HepG2 (cell line): ENCODE results near the gene HOXA10. TPM values are rescaled to one million over a fixed set of nuclear protein-coding genes. Genes with fewer than 3 reads are reported as not detected.
A peak's percentile ranks its signal among the peaks of the same experiment; 100 is the strongest.

Experiments
- ERF ChIP-seq: IDR thresholded peaks from 2 replicates; pipeline ENCODE4 v1.6.1; 2018; ENCODE audit warnings: missing biosample characterization, missing genetic modification reagents
- FOXK2 ChIP-seq: fragments of 450-650 bp; IDR thresholded peaks from 2 replicates; pipeline ENCODE4 v1.6.1; 2016
- HMGA1 ChIP-seq: sonication (generic); formaldehyde crosslinking; conservative IDR thresholded peaks from 2 replicates; pipeline ENCODE4 v1.4.0; 2020; ENCODE audit warnings: missing genetic modification reagents
- KMT2B ChIP-seq: IDR thresholded peaks from 2 replicates; pipeline ENCODE4 v1.6.1; 2016; ENCODE audit warnings: missing genetic modification reagents, missing compliant biosample characterization
- POLR2A ChIP-seq, 2 experiments: IDR thresholded peaks; 2 replicates each; pipeline ENCODE4 v1.6.1; 2011; ENCODE audit warnings: low read depth in 2 of 2, low read length in 2 of 2, mild to moderate bottlenecking in 1 of 2, moderate library complexity in 1 of 2; ENCODE audit not compliant: insufficient read depth in 1 of 2
- REPIN1 ChIP-seq: sonication (generic); formaldehyde crosslinking; IDR thresholded peaks from 2 replicates; pipeline ENCODE4 v1.8.0; 2022; ENCODE audit warnings: missing genetic modification reagents, low read depth, mild to moderate bottlenecking, borderline replicate concordance
- TARDBP ChIP-seq: sonication (generic); formaldehyde crosslinking; IDR thresholded peaks from 2 replicates; pipeline ENCODE4 v1.8.0; 2022; ENCODE audit warnings: mild to moderate bottlenecking, missing genetic modification reagents
- ZNF747 ChIP-seq: sonication (generic); formaldehyde crosslinking; IDR thresholded peaks from 2 replicates; pipeline ENCODE4 v1.8.1; 2023; ENCODE audit warnings: missing genetic modification reagents, mild to moderate bottlenecking, borderline replicate concordance
- polyA plus RNA-seq, 8 experiments: library from polyadenylated mRNA; depleted of rRNA in 3 of 8; stranded (reverse) in 7 of 8; unstranded in 1 of 8; fragments of >200 nt; fragmentation: Illumina TruSeq in 4 of 8; extraction: Trizol in 4 of 8; gene quantifications; 2 replicates each; pipeline versions ENCODE4 v1.2.1 to v1.2.3, GENCODE V29; 2011 to 2016; ENCODE audit warnings: low read depth in 4 of 8, missing spikeins in 1 of 8, mixed read lengths in 1 of 8; ENCODE audit not compliant: insufficient read depth in 1 of 8
- total RNA-seq, 5 experiments: library from RNA; depleted of rRNA; stranded (reverse); fragments of >200 nt; fragmentation: Illumina TruSeq; extraction: Trizol; gene quantifications; 2 replicates each; pipeline ENCODE4 v1.2.3, GENCODE V29; 2016; ENCODE audit warnings: low read depth in 1 of 5
- TF ChIP-seq, protein P1 (sequence below): sonication (generic); formaldehyde crosslinking; IDR thresholded peaks from 2 replicates; pipeline ENCODE4 v1.4.0; 2020; ENCODE audit warnings: missing genetic modification reagents
- TF ChIP-seq, protein P2 (sequence below): sonication (generic); formaldehyde crosslinking; IDR thresholded peaks from 2 replicates; pipeline ENCODE4 v1.4.0; 2020; ENCODE audit warnings: low read depth, mild to moderate bottlenecking, missing genetic modification reagents
- TF ChIP-seq, protein P3 (sequence below): sonication (generic); formaldehyde crosslinking; IDR thresholded peaks from 2 replicates; pipeline ENCODE4; 2020; ENCODE audit warnings: missing genetic modification reagents, mild to moderate bottlenecking, borderline replicate concordance
- TF ChIP-seq, protein P4 (sequence below), 2 experiments: sonication (generic) in 1 of 2; formaldehyde crosslinking in 1 of 2; IDR thresholded peaks; 2 replicates each; pipeline versions ENCODE4 v1.6.1 to v1.9.0; 2014 to 2022; ENCODE audit warnings: antibody characterized with exemption in 1 of 2, borderline replicate concordance in 1 of 2, inconsistent platforms in 1 of 2, low read depth in 1 of 2, missing genetic modification reagents in 1 of 2
- TF ChIP-seq, protein P5 (sequence below): sonication (generic); formaldehyde crosslinking; IDR thresholded peaks from 2 replicates; pipeline ENCODE4 v1.4.0; 2020; ENCODE audit warnings: missing genetic modification reagents, mild to moderate bottlenecking, borderline replicate concordance

Gene HOXA10
- total and polyA plus RNA-seq, 2 of the 13 experiments (the other 11 are each of a cell fraction or from before 2014, with no cell fraction given), result not detected

DNA sequence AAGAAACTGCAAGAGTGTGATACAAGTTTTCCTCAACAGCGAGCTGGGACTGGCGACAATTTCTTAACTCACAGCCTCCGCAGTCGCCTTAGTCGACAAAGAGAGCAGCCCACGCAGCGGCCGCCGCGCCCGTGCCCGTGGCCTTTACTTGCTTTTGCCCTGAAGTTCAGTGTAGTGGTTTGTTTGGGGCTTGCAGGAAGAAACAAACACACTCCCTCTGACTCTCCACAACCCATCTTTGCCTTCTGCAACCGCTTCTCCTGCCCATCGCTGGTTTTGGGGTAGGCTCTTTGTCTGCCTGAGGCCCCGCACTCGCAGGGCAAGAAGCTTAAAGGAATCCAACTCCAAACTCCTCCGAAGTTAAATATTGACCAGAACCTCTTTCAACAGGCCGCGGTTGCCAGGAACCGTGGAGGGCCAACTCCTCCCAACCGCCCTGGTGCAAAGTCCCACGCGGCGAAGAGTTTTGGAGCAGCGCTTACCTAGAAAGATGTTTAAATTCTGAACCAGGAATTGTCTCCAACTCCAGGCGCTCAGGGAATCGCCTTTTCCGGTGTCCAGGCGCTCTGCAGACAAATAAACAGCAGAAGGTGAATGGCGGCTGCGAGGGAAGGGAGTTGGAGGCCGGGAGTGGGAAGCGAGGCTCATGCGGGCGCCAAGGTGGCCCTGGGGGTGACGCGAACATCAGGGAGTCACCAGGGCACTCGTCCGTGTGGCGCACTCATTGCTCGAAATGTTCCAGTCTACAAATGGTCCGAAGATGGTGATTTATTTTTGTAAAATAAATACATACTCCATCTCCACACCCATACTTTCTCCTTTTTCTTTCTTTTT is 51.8 kb downstream of the HOXA10 start (continued):
- TF ChIP-seq, protein P1, sequence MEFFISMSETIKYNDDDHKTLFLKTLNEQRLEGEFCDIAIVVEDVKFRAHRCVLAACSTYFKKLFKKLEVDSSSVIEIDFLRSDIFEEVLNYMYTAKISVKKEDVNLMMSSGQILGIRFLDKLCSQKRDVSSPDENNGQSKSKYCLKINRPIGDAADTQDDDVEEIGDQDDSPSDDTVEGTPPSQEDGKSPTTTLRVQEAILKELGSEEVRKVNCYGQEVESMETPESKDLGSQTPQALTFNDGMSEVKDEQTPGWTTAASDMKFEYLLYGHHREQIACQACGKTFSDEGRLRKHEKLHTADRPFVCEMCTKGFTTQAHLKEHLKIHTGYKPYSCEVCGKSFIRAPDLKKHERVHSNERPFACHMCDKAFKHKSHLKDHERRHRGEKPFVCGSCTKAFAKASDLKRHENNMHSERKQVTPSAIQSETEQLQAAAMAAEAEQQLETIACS, result no peak
- TF ChIP-seq TARDBP (CRISPR knock-in tag), result peak; percentile 38; the same call in 1 of the 2 replicates
- TF ChIP-seq, protein P2, sequence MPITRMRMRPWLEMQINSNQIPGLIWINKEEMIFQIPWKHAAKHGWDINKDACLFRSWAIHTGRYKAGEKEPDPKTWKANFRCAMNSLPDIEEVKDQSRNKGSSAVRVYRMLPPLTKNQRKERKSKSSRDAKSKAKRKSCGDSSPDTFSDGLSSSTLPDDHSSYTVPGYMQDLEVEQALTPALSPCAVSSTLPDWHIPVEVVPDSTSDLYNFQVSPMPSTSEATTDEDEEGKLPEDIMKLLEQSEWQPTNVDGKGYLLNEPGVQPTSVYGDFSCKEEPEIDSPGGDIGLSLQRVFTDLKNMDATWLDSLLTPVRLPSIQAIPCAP, result no peak
- TF ChIP-seq, protein P3, sequence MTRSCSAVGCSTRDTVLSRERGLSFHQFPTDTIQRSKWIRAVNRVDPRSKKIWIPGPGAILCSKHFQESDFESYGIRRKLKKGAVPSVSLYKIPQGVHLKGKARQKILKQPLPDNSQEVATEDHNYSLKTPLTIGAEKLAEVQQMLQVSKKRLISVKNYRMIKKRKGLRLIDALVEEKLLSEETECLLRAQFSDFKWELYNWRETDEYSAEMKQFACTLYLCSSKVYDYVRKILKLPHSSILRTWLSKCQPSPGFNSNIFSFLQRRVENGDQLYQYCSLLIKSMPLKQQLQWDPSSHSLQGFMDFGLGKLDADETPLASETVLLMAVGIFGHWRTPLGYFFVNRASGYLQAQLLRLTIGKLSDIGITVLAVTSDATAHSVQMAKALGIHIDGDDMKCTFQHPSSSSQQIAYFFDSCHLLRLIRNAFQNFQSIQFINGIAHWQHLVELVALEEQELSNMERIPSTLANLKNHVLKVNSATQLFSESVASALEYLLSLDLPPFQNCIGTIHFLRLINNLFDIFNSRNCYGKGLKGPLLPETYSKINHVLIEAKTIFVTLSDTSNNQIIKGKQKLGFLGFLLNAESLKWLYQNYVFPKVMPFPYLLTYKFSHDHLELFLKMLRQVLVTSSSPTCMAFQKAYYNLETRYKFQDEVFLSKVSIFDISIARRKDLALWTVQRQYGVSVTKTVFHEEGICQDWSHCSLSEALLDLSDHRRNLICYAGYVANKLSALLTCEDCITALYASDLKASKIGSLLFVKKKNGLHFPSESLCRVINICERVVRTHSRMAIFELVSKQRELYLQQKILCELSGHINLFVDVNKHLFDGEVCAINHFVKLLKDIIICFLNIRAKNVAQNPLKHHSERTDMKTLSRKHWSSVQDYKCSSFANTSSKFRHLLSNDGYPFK, result peak; percentile 54; the same call in 1 of the 2 replicates
- TF ChIP-seq, protein P4, sequence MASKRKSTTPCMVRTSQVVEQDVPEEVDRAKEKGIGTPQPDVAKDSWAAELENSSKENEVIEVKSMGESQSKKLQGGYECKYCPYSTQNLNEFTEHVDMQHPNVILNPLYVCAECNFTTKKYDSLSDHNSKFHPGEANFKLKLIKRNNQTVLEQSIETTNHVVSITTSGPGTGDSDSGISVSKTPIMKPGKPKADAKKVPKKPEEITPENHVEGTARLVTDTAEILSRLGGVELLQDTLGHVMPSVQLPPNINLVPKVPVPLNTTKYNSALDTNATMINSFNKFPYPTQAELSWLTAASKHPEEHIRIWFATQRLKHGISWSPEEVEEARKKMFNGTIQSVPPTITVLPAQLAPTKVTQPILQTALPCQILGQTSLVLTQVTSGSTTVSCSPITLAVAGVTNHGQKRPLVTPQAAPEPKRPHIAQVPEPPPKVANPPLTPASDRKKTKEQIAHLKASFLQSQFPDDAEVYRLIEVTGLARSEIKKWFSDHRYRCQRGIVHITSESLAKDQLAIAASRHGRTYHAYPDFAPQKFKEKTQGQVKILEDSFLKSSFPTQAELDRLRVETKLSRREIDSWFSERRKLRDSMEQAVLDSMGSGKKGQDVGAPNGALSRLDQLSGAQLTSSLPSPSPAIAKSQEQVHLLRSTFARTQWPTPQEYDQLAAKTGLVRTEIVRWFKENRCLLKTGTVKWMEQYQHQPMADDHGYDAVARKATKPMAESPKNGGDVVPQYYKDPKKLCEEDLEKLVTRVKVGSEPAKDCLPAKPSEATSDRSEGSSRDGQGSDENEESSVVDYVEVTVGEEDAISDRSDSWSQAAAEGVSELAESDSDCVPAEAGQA (IDR thresholded peaks at IDR 0.05; ENCODE audit: low read depth), result no peak; the same call in 1 of the 2 replicates
- TF ChIP-seq, protein P4 (CRISPR knock-in tag; IDR thresholded peaks at IDR 0.05; ENCODE audit: borderline replicate concordance), result no peak
- TF ChIP-seq HMGA1 (CRISPR knock-in tag), result no peak
- no peak; the same call in 1 of the 2 replicates for TF ChIP-seq KMT2B (CRISPR knock-in tag)
- TF ChIP-seq REPIN1 (CRISPR knock-in tag), result peak; percentile 67; the same call in 1 of the 2 replicates
- no peak for TF ChIP-seq ZNF747 (CRISPR knock-in tag)
- TF ChIP-seq, protein P5, sequence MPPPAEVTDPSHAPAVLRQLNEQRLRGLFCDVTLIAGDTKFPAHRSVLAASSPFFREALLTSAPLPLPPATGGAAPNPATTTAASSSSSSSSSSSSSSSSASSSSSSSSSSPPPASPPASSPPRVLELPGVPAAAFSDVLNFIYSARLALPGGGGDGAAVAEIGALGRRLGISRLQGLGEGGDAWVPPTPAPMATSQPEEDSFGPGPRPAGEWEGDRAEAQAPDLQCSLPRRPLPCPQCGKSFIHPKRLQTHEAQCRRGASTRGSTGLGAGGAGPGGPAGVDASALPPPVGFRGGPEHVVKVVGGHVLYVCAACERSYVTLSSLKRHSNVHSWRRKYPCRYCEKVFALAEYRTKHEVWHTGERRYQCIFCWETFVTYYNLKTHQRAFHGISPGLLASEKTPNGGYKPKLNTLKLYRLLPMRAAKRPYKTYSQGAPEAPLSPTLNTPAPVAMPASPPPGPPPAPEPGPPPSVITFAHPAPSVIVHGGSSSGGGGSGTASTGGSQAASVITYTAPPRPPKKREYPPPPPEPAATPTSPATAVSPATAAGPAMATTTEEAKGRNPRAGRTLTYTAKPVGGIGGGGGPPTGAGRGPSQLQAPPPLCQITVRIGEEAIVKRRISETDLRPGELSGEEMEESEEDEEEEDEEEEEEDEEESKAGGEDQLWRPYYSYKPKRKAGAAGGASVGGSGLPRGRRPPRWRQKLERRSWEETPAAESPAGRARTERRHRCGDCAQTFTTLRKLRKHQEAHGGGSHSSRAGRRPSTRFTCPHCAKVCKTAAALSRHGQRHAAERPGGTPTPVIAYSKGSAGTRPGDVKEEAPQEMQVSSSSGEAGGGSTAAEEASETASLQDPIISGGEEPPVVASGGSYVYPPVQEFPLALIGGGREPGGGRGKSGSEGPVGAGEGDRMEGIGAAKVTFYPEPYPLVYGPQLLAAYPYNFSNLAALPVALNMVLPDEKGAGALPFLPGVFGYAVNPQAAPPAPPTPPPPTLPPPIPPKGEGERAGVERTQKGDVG (CRISPR knock-in tag), result no peak
- TF ChIP-seq FOXK2, result no peak
- peak; percentile 81 to 96 for TF ChIP-seq POLR2A (IDR thresholded peaks at IDR 0.05; ENCODE audit: insufficient read depth in 1 of 2, low read depth in 2 of 2, low read length in 2 of 2)
- TF ChIP-seq ERF (CRISPR knock-in tag), result peak; percentile 65
